Measurements from ENCODE around the gene CSF1.
"Not testable (repeated sequence)": the region's sequence is repeated elsewhere in the genome, so short reads cannot be mapped to it uniquely, and the experiment has no call there.

CSF1 gene

GRCh38 chr1:109937738-109938137, 27.1 kb downstream of the CSF1 start:
- DNase-seq (ENCODE audit: low read depth in 3 of 3), result no peak

GRCh38 chr1:109938556-109938955, 27.9 kb downstream of the CSF1 start:
- no peak for DNase-seq (ENCODE audit: low read depth in 3 of 3)

GRCh38 chr1:109942434-109942833, 31.8 kb downstream of the CSF1 start:
- DNase-seq (ENCODE audit: low read depth in 3 of 3), result no peak

- no peak for DNase-seq (ENCODE audit: low read depth in 3 of 3)
Measured at GRCh38 chr1:109944541-109944940, 33.9 kb downstream of the CSF1 start.

- DNase-seq (ENCODE audit: low read depth in 3 of 3), result no peak
Measured at GRCh38 chr1:109946511-109946910, 35.9 kb downstream of the CSF1 start.

DNA sequence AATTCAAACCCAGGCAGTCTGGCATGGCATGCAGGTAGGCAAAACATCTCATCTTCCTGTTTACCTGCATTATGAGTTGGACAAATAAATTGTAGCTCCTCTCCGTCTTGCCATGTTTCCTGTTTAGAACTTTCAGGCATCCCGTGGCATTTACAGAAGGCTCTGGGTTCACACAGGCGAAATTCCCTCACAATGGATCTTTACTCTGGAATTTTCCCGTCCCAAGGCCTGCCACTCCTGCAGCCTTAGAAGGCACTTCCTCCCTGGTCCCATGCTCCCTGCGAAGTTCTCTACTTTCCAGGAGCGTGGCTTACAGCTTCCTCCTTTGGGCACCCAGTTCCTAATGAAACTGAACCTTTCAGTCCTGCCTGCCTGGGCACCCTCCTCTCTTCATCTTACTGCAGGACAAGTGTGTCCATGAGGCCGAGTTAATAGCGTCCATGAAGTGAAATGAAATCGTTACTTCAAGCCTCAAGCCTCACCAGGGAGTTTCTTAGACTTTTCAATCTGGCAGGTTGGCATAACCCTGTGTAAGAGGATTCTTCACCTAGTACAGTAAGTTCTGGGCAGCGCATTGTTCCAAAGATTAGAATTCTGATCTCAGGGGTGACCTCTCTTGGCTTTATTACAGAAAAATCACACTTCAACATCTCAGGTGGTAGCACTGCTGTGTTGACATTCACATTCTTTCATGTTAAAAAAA, 37.1 kb downstream of the CSF1 start:
- DNase-seq (ENCODE audit: low read depth in 3 of 3), result no peak

- DNase-seq (ENCODE audit: low read depth in 3 of 3), result no peak
Measured at GRCh38 chr1:109948285-109948630, 37.6 kb downstream of the CSF1 start.

- no peak for DNase-seq (ENCODE audit: low read depth in 3 of 3)
Measured at GRCh38 chr1:109950038-109950437, 39.4 kb downstream of the CSF1 start.

DNA sequence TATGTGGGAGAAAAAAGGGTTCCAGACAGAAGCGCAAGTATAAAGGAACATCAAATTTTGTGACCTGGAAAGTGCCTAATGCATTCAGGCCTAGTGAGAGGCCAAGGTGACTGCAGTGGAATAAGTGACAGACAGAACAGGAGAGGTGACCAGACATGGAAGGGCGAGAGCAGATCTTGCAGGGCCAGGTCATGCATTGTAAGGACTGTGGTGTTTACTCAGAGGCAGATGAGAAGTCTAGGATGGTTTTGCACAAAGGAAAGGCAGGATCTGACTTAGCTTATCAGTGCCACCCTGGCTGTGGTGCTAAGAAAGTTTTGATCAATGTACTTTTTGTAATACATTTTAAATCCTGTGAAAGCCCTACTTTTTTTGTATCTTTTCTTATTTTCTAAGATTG, 39.9 kb downstream of the CSF1 start:
- no peak for DNase-seq (ENCODE audit: low read depth in 3 of 3)

DNA sequence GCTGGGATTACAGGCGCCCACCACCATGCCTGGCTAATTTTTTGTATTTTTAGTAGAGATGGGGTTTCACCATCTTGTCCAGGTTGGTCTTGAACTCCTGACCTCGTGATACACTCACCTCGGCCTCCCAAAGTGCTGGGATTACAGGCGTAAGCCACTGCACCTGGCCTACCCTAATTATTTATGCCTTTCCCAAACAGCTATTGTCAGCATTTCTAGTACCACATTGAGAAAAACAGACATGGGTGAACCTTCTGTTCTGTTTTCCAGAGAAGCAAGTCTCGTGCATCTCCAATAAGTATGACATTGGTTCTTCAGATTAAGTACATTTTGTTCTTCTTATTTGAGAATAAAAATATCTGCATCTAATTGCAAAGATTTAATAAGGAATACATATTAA, 40.9 kb downstream of the CSF1 start:
- not testable (repeated sequence) for DNase-seq (ENCODE audit: low read depth in 3 of 3)

DNA sequence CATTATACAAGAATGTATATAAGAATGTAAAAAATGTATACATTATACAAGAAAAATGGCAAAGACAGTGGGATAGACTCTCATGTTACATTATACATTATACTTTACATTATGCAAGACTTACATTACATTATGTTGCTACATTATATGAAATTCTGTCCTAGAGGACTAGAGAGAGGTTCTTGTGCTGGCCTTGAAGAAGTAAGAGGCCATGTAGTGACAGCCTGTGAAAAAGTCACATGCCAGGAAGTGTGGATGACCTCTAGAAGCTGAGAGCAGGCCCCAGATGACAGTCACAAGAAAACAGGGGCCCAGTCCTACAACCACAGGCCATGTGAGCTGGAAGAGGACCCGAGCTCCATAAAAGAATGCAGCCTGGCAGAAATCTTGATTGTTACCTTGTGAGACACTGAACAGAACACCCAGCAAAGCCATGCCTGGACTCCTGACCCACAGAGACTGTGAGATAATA, 43.4 kb downstream of the CSF1 start:
- no peak for DNase-seq (ENCODE audit: low read depth in 3 of 3)

- no peak for DNase-seq (ENCODE audit: low read depth in 3 of 3)
Measured at GRCh38 chr1:109959632-109959973, 49.0 kb downstream of the CSF1 start.

DNA sequence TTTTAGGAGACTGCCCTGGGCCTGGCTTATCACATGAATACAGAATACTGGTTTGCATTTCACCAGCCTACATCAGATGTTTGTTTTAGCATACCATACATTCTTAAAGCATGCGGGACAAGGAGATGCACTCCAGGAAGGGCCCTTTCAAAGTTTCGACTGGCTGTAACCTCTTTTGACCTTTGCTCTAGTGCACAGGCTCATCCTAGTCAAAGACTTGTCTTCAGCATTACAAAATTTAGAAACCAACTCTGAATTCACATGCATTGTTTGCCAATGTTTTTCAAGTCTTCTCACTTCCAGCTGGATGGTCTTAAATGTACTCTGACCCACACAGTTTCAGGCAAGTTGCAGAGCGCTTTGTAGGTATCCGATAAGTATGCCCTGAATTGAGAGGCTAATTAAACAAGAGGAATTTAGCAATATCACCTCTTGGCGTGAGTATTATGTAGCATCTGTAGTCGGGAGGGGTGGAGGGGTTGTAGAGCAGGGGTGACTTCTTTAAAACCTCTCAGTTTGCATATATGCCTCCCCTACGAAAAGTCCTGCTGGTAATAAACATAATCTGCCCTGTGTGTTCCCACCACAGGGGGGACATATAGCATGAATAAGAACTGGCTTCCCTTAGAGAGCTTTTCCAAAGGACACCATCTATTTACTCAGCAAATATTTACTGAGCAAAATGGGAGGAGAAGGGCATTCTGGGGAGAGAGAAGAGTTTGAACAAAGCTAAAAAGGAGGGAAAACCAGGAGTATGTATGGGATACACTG, 49.5 kb downstream of the CSF1 start:
- DNase-seq (ENCODE audit: low read depth in 3 of 3), result no peak

- DNase-seq (ENCODE audit: low read depth in 3 of 3), result no peak
Measured at GRCh38 chr1:109960745-109961094, 50.1 kb downstream of the CSF1 start.

GRCh38 chr1:109963864-109964263, 53.2 kb downstream of the CSF1 start:
- no peak for DNase-seq (ENCODE audit: low read depth in 3 of 3)

GRCh38 chr1:109969146-109969829, 58.6 kb downstream of the CSF1 start:
- no peak for DNase-seq (ENCODE audit: low read depth in 3 of 3)

DNA sequence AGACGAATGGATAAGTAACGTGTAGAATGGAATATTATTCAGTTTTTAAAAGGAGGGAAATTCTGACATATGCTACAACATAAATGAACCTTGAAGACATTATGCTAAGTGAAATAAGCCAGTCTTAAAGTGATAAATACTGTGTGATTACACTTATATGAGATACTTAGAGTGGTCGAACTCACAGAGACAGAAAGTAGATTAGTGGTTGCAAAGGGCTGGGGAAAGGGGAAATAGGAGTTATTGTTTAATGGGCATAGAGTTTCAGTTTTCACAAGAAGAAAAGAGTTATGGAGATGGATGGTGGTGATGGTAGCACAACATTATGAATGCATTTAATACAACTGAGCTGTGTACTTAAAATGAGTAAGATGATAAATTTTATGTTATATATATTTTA, 59.3 kb downstream of the CSF1 start:
- no peak for DNase-seq (ENCODE audit: low read depth in 3 of 3)

DNA sequence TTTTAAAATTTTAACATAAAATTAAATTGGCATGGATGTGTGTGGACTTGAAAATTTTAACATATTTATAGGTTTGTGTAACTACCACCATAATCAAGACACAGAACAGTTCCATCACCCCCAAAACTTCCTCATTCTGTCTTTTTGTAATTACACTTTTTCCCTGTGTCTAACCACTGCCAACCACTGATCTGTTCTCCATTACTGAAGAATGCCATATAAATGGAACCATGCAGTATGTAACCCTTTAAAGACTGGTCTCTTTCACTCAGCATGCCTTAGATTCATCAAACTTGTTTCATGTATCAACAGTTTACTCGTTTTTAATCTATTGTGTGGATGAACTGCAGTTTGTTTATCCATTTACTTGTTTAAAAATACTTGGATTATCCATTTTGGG, 60.9 kb downstream of the CSF1 start:
- no peak for DNase-seq (ENCODE audit: low read depth in 3 of 3)

- DNase-seq (ENCODE audit: low read depth in 3 of 3), result no peak
Measured at GRCh38 chr1:109974191-109974590, 63.5 kb downstream of the CSF1 start.

DNA sequence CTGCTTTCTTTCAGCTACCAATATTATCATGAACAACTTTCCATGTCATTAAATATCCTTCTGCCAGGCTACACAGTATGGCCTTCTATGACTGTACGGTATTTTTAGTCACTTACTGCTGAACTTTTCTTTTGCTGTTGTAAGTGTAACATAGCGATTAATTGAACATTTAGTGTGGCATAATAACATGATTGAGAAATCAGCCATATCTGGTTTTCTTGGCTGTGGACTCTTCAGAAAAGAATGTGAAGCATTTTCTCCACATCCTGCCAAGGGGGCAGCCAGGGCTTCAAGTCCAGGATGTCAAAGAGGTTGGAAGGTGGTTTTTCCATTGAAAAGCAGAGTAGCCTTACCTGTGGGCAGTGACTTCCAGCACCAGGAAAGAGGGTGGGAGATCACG, 65.1 kb downstream of the CSF1 start:
- DNase-seq (ENCODE audit: low read depth in 3 of 3), result no peak

- no peak for DNase-seq (ENCODE audit: low read depth in 3 of 3)
Measured at GRCh38 chr1:109976762-109977161, 66.1 kb downstream of the CSF1 start.

GRCh38 chr1:109977225-109977624, 66.6 kb downstream of the CSF1 start:
- no peak for DNase-seq (ENCODE audit: low read depth in 3 of 3)
